ENCODE results near the gene NIN. TPM values are rescaled to one million over a fixed set of nuclear protein-coding genes. Genes with fewer than 3 reads are reported as not detected.
"Not testable (repeated sequence)": the region's sequence is repeated elsewhere in the genome, so short reads cannot be mapped to it uniquely, and the experiment has no call there.

The NIN gene
- total RNA-seq, 1 donor from 2014 or later = 40.3 TPM

DNA sequence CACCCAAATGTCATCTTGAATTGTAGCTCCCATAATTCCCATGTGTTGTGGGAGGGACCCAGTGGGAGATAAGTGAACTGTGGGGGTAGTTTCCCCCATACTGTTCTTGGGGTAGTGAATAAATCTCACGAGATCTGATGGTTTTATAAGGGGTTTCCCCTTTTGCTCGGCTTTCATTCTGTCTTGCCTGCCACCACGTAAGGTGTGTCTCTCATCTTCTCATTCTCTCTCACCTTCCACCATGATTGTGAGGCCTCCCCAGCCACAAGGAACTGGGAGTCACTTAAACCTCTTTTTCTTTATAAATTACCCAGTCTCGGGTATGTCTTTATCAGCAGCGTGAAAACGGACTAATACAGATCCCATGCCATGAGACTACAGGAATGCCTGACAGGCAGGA lies 11.7 kb downstream of the NIN start:
- not testable (repeated sequence) for DNase-seq (ENCODE audit: low spot score)

DNA sequence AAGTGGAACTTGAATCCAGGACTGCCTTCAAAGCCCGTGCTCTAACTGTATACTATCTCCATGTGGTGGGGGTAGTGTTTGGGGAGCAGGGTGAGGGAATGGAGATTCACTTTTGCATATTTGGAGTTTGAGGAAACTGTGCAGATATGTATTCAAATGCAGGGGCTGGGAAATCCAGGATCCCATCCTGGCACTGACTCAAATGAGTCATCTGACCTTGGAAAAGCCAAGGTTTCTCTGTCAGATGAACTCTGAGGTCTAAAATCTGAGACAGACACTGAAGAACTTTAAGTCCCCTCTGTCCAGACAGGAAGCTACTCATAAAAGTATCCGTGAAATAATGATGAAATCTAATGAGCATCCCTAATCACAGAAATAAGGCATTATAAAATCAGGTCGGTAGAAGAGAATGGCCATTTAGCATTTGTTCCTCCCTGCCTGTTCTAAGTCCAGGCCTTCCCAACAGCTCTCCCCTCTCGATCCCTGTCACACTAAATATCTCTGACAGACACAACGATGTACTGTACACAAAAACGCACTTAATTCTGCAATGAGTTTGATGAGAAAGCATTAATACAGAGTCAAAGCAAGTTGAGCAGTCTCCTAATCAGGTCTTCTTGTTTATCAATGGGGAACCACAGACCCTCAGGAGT lies 14.4 kb downstream of the NIN start:
- DNase-seq (ENCODE audit: low spot score) = no peak

DNA sequence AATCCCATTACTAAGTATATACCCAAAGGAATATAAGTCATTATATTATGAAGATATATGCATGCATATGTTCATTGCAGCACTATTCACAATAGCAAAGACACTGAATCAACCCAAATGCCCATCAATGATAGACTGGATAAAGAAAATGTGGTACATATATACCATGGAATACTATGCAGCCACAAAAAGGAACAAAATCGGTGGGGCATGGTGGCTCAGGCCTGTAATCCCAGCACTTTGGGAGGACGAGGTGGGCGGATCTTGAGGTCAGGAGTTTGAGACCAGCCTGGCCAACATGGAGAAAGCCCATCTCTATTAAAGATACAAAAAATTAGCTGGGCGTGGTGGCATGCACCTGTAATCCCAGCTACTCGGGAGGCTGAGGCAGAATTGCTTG lies 15.4 kb downstream of the NIN start:
- not testable (repeated sequence) for DNase-seq (ENCODE audit: low spot score)

DNA sequence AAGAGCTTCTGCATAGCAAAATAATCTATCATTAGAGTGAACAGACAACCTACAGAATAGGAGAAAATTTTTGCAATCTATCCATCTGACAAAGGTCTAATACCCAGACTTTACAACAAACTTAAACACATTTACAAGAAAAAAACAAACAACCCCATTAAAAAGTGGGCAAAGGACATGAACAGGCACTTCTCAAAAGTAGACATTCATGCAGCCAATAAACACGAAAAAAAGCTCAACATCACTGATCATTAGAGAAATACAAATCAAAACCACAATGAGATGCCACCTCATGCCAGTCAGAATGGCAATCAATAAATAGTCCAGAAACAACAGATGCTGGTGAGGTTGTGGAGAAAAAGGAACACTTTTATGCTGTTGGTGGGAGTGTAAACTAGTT lies 15.9 kb downstream of the NIN start:
- DNase-seq (ENCODE audit: low spot score) = not testable (repeated sequence)

DNA sequence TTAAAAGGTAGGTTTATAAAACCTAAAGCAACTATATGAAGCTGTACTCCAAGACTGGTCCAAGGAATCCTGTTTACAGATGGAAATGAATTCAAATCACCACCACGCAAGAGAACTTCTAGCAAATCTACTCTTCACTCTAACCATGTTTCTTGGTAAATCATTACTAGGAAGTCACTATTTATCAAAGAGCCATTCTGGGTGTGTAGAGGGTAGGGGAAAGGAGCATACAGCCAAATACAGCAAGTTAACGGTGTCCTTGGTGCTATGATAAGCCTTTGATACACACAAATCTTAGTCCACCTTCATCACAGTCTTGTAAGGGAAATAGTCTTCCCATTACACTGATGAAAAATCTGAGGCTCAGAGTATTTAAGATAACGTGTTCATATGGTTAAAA lies 16.8 kb downstream of the NIN start:
- no peak for DNase-seq (ENCODE audit: low spot score)

DNA sequence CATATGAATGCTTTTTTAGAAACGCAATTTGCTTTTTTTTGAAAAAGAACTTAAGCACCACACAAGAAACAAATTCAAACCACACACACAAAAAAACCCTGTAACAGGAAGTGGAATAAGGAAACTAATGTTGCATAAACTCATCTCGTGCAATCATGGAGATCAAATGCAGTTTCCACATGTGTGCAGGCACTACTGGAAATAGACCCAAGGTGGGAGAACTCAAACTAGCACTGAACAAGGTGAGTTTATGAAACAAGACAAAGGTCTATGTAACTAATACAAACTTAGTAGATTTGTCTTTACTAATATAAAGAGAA lies 17.5 kb downstream of the NIN start:
- no peak for DNase-seq (ENCODE audit: low spot score)

DNA sequence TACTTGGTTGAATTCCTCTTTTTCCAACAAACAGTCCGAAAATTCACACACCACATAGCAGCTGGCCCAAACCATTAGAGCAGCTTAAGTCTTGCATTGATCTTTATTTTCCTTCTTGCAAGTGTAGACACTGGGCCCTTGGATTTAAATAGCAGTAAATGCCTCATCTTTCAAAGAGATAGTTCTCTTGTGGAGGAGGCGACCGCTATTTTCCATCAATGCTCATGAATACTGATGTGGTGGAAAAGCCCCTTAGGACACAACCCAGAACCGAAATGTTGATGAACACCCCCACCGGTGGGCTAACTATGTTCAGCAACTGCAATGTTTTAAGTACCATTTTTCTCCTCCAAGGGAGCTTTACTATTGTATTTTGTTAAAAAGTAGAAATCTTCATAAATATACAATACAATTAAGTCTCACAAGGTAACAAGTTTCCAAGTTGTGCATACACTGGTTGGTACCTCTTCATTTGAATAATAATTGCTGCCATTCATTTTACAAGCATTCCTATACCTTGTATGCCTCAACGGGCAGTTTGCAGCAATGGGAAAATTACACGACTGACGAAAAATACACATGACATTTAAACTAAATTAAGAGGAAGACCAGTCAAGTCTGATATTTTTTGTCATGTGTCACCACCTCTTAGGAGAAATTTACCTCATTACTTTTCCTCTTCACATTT lies 18.0 kb downstream of the NIN start:
- no peak for DNase-seq (ENCODE audit: low spot score)

DNA sequence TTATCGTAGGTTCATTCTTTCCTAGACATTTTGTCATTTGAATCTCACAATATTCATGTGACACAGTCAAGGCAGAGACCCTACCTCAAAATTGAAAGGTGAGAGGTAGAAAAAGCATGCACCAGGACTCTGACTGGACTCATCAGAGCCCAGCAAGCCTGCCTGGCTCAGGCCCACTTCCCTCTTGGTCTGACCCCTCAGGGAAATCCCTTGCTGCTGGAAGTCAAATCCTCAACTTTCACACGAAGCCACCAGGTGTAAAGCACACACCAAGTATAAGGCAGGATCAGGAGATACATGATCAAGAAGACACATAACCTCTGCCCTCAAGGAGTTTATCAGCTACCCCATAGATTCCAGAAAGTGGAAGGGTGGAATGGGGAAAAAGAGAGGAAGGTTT lies 18.8 kb downstream of the NIN start:
- DNase-seq (ENCODE audit: low spot score) = no peak

DNA sequence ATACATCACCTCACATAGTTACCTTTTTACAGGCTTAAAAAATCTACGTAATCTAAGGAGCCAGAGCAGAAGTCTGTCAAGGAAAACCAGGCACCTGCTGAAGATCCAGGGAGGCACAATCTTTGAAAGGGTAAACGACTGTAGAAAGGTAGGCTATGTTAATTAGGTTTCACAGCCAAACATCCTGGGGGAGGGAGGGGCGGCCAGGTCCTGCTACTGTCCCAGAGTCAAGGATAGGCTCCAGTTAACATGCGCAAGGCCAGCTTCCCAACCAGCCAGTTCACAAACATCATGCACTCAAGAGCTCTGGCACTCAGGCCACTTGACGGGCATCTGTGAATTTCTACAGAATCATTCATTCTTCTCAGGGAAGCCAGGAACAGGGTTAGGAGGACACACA lies 22.9 kb downstream of the NIN start:
- no peak for DNase-seq (ENCODE audit: low spot score)

DNA sequence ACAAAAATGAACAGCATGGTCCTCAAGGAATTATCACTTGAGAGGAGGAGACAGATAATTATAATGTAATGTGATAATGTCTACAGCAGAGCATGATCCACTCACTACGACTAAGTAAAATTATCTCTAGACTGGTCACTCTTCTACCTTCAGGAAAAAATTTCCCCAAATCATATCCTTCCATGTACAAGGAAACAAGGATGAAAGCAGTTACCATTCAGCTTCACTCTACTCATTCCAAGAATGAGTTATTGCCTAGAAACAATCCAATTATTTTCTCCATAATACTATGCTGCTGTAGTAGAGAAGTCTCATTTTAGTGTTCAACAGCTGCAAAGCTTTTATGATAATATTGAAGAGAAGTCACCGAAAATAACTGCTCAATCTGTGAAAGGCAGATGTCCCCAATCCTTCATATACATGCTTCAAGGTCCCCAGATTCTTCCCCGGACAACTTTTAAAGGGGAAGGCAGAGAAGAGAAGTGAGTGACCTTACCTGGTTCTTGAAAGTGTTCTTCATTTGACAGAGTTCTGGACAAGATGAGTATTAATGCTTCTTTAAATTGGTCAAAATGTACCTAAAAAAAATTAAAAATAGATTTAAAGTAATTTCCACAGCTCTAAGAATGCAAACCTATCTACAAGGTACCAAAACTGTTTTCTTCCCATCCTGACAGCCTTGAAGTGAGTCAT lies 24.6 kb downstream of the NIN start:
- no peak for DNase-seq (ENCODE audit: low spot score)

DNA sequence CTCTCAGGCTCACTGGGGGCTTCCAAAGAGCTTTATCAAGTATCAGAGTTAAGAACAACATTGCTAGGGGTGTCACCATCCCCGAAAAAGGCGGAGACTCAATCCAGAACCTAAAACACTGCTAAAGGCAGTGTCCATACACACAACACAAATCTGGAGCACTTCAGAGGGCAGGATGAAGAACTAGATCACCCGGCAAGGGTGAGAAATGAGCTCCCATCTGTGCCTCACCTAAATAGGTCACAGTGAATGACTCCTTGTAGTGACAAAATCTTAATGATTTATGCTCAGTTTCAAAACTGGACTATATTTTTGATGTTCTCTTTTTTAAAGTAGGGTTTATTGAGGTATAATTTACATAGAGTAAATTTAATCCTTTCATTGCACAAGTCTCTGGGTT lies 25.6 kb downstream of the NIN start:
- DNase-seq (ENCODE audit: low spot score) = no peak

DNA sequence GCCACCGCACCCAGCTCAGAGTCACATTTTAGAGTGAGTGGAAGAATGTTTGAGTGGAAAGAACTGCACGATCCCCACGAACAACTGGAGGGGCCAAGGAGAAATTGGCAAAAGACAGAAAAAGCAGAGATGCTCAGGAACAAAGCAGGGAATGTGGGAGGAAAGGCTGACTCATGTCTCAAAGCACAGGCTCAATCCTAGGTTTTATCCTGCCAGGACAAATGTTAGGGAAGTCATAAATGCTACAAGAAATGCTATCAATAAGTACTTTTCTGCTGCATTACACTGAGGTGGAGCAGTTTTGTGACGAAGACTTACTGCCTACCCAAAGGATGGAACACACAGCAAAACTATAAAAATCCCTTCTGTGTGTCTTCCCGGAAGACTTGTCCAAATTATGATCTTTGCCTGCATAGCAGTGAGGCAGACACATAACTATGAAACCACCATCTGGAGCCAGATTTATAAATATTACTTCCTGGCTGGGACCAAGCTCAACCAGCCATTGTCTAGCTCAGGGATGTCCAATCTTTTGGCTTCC lies 26.7 kb downstream of the NIN start:
- DNase-seq (ENCODE audit: low spot score) = no peak

DNA sequence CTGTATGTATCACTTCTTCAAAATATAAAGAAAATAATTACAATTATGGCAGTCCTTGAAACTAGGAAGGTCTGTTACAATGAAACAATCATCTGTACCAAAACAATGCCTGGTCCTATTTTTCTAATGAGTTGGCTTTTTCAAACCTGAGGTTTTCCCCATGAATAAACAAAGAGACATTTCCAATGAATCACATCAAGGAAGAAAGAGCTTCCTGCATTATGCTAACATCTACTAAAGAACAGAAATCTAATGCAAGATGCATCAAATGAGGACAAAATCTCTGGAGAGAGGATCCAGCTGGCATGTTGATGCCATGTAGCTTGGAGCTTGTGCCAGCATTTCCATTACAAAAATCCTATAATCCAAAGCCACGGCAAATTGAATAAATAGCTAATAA lies 29.3 kb downstream of the NIN start:
- no peak for DNase-seq (ENCODE audit: low spot score)

DNA sequence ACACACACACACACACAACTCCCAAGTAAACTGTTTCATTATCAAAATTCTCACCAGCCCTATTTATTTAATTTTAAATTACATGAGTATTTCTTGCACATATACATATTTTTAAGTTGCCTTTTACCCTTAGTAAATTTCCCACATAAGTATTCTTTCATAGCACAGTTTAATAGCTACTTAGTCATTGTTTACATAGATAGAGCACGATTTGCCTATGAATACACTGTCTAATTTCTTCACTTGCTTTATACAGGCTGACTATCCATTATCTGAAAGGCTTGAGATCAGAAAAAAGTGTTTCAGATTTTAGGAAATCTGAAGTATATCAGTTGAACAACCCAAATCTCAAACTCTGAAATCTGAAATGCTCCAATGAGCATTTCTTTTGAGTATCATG lies 30.9 kb downstream of the NIN start:
- no peak for DNase-seq (ENCODE audit: low spot score)

DNA sequence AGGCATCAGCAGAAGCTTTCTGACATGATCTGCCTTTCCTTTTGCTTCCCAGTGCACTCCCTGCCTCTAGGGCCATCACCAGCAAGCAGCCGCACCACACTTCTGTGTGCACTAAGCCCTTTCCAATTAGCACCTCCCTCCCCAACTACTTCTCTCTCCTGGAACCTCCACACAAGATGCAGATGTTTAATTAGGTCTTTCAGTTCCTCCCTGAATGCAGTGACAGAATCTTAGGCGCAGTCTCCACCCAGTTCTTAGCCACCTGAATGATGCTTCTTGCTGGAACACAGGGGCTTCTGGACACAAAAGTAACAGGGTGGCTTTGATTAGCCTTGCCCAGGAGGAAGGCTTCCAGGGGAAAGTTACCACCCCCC lies 32.9 kb downstream of the NIN start:
- DNase-seq (ENCODE audit: low spot score) = no peak

DNA sequence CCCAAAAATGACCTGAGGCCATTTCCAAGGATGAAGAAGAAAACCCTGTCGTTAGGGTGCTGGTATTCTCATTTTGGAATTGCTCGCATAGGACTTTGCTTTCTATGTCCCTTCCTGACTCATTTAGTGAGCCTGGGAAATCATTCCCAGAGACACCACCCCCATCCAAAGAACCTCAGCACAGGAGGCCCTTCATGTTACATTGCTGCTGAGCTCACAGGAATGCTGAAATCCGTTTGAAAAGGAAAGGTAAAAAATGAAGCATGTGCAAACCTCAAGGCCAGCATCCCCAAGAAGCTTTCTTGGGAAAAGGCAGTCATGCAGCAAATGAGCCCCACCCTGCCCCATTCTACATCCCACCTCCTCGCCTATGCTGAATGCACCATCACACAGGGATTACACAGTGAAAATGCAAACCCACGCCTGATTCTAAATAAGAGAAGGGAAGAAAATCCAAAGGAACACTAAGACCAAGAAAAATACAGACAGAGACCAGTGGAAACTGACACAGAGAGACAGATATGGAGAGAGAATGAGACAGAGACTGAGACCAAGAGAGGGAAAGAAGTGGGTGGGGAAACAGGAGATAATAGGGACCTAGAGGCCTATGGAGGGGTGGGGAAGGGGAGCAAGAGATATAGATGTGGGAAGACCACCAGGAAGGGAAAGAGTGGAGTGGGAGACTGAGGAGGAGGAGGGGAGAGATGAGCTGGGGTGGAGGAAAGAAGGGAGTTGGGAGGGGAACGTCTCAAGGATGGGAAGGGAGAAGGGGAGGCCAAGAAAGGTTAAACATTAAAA lies 33.5 kb downstream of the NIN start:
- no peak for DNase-seq (ENCODE audit: low spot score)

DNA sequence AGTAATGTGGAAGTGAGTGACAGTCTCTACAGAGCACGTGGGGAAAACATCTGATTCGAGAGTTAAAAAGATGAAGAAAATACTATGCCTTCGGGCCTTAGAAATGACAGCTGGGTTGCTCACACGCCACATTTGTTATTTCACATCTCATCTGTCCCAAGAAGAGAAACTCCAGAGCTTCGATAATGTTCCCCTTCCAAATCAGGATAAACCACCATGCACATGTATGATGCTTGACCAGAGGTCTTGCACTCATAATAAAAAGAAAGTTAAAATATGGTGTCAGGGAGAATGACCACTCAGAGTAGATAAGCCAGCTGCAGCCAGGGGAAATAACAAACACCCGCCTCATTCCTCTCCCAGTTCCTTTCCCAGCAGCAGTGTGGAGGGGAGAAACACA lies 34.6 kb downstream of the NIN start:
- no peak for DNase-seq (ENCODE audit: low spot score)

DNA sequence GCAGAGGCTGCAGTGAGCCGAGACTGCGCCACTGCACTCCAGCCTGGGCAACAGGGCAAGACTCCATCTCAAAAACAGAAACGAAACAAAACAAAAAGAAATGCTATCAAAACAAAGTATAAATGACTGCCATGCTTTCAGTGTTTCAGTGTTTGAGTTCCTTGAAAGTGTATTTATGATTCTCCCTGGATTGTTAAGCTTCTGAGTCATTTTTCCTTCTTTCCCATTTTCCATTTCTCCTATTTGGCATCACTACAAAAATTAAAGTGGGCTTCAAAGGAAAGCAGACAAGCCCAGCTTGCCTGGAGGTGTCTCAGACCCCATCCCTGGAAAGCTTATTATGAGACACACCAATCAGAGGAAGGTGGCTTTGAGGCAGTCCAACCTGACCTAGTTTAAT lies 35.1 kb downstream of the NIN start:
- no peak for DNase-seq (ENCODE audit: low spot score)

DNA sequence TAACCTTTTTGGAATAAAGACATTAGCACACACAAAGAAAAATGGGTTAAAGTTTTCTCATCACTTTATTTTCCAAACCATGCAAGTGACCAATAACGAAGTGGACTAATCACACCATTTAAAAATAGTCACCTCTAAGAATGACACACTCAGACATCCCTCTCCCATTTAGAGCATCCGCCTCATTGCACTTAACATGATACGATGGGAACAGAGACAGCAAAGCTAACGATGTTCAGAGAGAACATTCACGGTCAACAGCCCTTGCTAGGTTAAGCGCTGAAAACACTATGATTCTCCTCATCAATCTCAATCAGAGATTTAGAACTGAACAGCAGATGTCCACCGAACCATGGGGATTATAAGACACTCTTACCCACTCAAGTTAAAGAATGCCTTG lies 35.8 kb downstream of the NIN start:
- DNase-seq (ENCODE audit: low spot score) = no peak

DNA sequence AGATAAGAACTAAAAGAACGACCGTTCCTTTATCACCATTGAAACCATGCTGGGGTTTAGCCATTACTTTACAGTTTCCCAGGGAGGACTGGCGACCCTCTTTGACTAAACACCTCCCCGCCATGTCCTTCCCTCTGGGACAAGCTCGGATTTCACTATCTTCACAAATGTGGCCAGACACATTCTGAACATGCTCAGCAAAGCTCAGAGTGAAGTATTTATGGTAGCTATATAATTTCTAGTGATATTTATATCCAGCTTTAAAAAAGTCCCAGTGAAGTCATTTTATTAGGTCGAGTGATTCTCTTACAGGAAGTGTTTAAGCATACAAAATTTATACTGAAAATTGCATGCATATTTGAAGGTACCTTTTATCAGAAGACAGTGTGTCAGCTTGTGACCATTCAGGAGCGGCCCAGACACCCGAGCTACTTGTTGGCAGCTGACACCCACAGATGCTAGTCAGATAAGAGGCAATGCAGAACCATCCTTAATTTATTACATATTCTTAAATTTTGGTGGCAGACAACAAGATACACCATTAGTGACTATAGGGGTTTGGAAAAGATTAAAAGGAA lies 36.8 kb downstream of the NIN start:
- no peak for DNase-seq (ENCODE audit: low spot score)

DNA sequence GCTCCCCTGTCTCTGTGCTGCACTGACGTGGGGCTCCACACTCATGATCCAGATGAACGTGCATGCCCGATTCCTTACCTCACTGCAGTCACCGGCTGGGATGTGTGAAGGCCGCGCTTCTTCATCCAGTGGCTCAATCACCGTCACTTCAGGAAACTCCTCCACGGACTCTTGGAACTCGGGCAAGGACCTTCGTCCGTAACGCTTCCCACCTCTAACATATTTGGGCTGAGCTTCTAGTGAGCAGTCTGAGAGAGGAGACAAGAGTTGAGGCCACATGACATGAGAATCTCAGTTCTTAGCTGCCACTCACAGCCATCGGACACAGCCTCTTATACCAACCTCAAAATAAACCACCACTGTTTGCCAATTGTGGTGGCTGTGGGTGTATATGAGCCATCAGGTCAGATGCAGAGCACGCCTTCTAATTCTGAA lies 38.3 kb downstream of the NIN start:
- DNase-seq (ENCODE audit: low spot score) = no peak

All from mesenteric fat pad (tissue), 1 donor.